SU-DHL-6 (cell line): ENCODE data around the gene PTPRQ.

Source experiments
- CTCF ChIP-seq: fragments of 200-600 bp; sonication (generic); IDR thresholded peaks from one replicate; pipeline ENCODE4 v1.5.1; 2017; ENCODE audit warnings: antibody characterized with exemption, mild to moderate bottlenecking, low read length, moderate library complexity; ENCODE audit not compliant: insufficient read depth, poor library complexity, severe bottlenecking
- EZH2phosphoT487 ChIP-seq: fragments of 200-600 bp; sonication (generic), shearing (Covaris generic); conservative IDR thresholded peaks from 2 replicates; pipeline ENCODE4 v1.6.1; 2018; ENCODE audit warnings: mild to moderate bottlenecking, antibody characterized with exemption, low read length, moderate library complexity, mixed read lengths

- TF ChIP-seq CTCF (no peak), EZH2phosphoT487 (no peak)
Observed at GRCh38 chr12:80498059-80498728, 54.2 kb downstream of the PTPRQ start.
